Stimulated activated CD8-positive, alpha-beta memory T cell treated with anti-CD3 and anti-CD28 coated beads, Interleukin-4, amount 100 ng/mL, for 24 hours (primary cell): Measurements from ENCODE around the gene TMEM232.

Experiments used
- DNase-seq: peaks from one replicate; pipeline ENCODE4 v3.0.0-alpha.2; 2020; ENCODE audit warnings: low read depth

Gene TMEM232

GRCh38 chr5:110401881-110402280, 324.6 kb downstream of the TMEM232 start:
- no peak for DNase-seq

GRCh38 chr5:110398951-110399350, 327.5 kb downstream of the TMEM232 start:
- DNase-seq, result no peak

GRCh38 chr5:110397281-110397680, 329.2 kb downstream of the TMEM232 start:
- no peak for DNase-seq

- DNase-seq, result no peak
Observed at GRCh38 chr5:110386782-110387181, 339.7 kb downstream of the TMEM232 start.

GRCh38 chr5:110383231-110383630, 343.2 kb downstream of the TMEM232 start:
- DNase-seq, result no peak

GRCh38 chr5:110377943-110378342, 348.5 kb downstream of the TMEM232 start:
- no peak for DNase-seq

GRCh38 chr5:110377361-110377760, 349.1 kb downstream of the TMEM232 start:
- DNase-seq, result no peak

GRCh38 chr5:110376281-110376951, 350.1 kb downstream of the TMEM232 start:
- no peak for DNase-seq

GRCh38 chr5:110371725-110372041, 354.8 kb downstream of the TMEM232 start:
- DNase-seq, result no peak

- no peak for DNase-seq
Observed at GRCh38 chr5:110371011-110371724, 355.3 kb downstream of the TMEM232 start.
